ENCODE data around the gene DENND1C. TPM values are rescaled to one million over a fixed set of nuclear protein-coding genes. Genes with fewer than 3 reads are reported as not detected.
A peak's percentile ranks its signal among the peaks of the same experiment; 100 is the strongest.

The DENND1C gene
- total RNA-seq, 1 donor from 2014 or later: 67.6 TPM

- Mint-ChIP-seq H3K27ac (peak overlapping the region; percentile 65), H3K27me3 (peaks cover 22% of the 10 kb centered on the region), H3K4me1 (peaks cover 21% of the 10 kb centered on the region), H3K4me3 (peak overlapping the region; percentile 83), H3K36me3 (ENCODE audit: low read depth) (no peaks in the 10 kb centered on the region), H3K9me3 (no peaks in the 10 kb centered on the region)
- intact Hi-C loops (cut with micrococcal nuclease): no loop called here
- DNase-seq: no peak
These were observed 19.5 kb upstream of the DENND1C start for GRCh38 chr19:6500837-6501739.

- H3K36me3 Mint-ChIP-seq (ENCODE audit: low read depth): no peaks in the 10 kb centered on the region
- H3K27ac Mint-ChIP-seq: no peak overlapping the region
- H3K4me3 Mint-ChIP-seq: no peak overlapping the region
- intact Hi-C loops (cut with micrococcal nuclease): no loop called here
- peaks cover 22% of the 10 kb centered on the region for H3K27me3 Mint-ChIP-seq
- peaks cover 15% of the 10 kb centered on the region for H3K4me1 Mint-ChIP-seq
- DNase-seq: no peak
- no peaks in the 10 kb centered on the region for H3K9me3 Mint-ChIP-seq
These were observed 17.6 kb upstream of the DENND1C start for GRCh38 chr19:6499052-6499790.

GRCh38 chr19:6498294-6499036 lies 16.9 kb upstream of the DENND1C start:
- H3K27me3 Mint-ChIP-seq: peaks cover 18% of the 10 kb centered on the region
- no peak overlapping the region for H3K4me3 Mint-ChIP-seq
- no peak for DNase-seq
- no peaks in the 10 kb centered on the region for H3K36me3 Mint-ChIP-seq (ENCODE audit: low read depth)
- intact Hi-C loops (cut with micrococcal nuclease): no loop called here
- peaks cover 15% of the 10 kb centered on the region for H3K4me1 Mint-ChIP-seq
- H3K27ac Mint-ChIP-seq: no peak overlapping the region
- no peaks in the 10 kb centered on the region for H3K9me3 Mint-ChIP-seq

- Mint-ChIP-seq H3K4me3 (no peak overlapping the region), H3K27ac (no peak overlapping the region), H3K9me3 (peaks cover 3% of the 10 kb centered on the region), H3K27me3 (peaks cover 9% of the 10 kb centered on the region), H3K36me3 (ENCODE audit: low read depth) (peaks cover 2% of the 10 kb centered on the region), H3K4me1 (peaks cover 11% of the 10 kb centered on the region)
- DNase-seq: no peak
- intact Hi-C loops (cut with micrococcal nuclease): no loop called here
These were observed 14.4 kb upstream of the DENND1C start for GRCh38 chr19:6495947-6496346.

GRCh38 chr19:6494438-6495036 lies 12.9 kb upstream of the DENND1C start:
- H3K9me3 Mint-ChIP-seq: peaks cover 3% of the 10 kb centered on the region
- H3K4me1 Mint-ChIP-seq: peaks cover 16% of the 10 kb centered on the region
- intact Hi-C loops (cut with micrococcal nuclease): no loop called here

GRCh38 chr19:6491802-6492592 lies 10.4 kb upstream of the DENND1C start:
- intact Hi-C loops (cut with micrococcal nuclease): no loop called here
- peaks cover 2% of the 10 kb centered on the region for H3K36me3 Mint-ChIP-seq (ENCODE audit: low read depth)
- H3K27ac Mint-ChIP-seq: no peak overlapping the region
- H3K4me3 Mint-ChIP-seq: no peak overlapping the region
- no peaks in the 10 kb centered on the region for H3K27me3 Mint-ChIP-seq
- H3K4me1 Mint-ChIP-seq: peaks cover 12% of the 10 kb centered on the region
- peaks cover 3% of the 10 kb centered on the region for H3K9me3 Mint-ChIP-seq
- DNase-seq: no peak

More at GRCh38 chr19:6494438-6495036, 12.9 kb upstream of the DENND1C start:
- Mint-ChIP-seq H3K27ac (no peak overlapping the region), H3K36me3 (ENCODE audit: low read depth) (peaks cover 2% of the 10 kb centered on the region), H3K27me3 (peaks cover 2% of the 10 kb centered on the region), H3K4me3 (no peak overlapping the region)
- DNase-seq: no peak

- intact Hi-C loops (cut with micrococcal nuclease): no loop called here
- H3K27ac Mint-ChIP-seq: peak overlapping the region; percentile 75
- H3K36me3 Mint-ChIP-seq (ENCODE audit: low read depth): peaks cover 2% of the 10 kb centered on the region
- no peaks in the 10 kb centered on the region for H3K27me3 Mint-ChIP-seq
- H3K4me3 Mint-ChIP-seq: peak overlapping the region; percentile 57
- no peak for DNase-seq
- H3K4me1 Mint-ChIP-seq: peaks cover 12% of the 10 kb centered on the region
- peaks cover 3% of the 10 kb centered on the region for H3K9me3 Mint-ChIP-seq
These were observed 8.5 kb upstream of the DENND1C start for GRCh38 chr19:6490134-6490533.

GRCh38 chr19:6489278-6490061 lies 7.9 kb upstream of the DENND1C start:
- Mint-ChIP-seq H3K27me3 (no peaks in the 10 kb centered on the region), H3K4me1 (peaks cover 12% of the 10 kb centered on the region), H3K36me3 (ENCODE audit: low read depth) (peaks cover 2% of the 10 kb centered on the region), H3K9me3 (peaks cover 3% of the 10 kb centered on the region), H3K27ac (peak overlapping the region; percentile 68), H3K4me3 (peak overlapping the region; percentile 57)
- intact Hi-C loops (cut with micrococcal nuclease): no loop called here
- peak; percentile 62 for DNase-seq

- no peaks in the 10 kb centered on the region for H3K27me3 Mint-ChIP-seq
- no peak for DNase-seq
- H3K4me3 Mint-ChIP-seq: no peak overlapping the region
- intact Hi-C loops (cut with micrococcal nuclease): loop anchor here (5.0 kb wide), 1 partner anchor 32 kb away; no protein-coding TSS in a partner anchor
- H3K27ac Mint-ChIP-seq: no peak overlapping the region
- no peaks in the 10 kb centered on the region for H3K36me3 Mint-ChIP-seq (ENCODE audit: low read depth)
- H3K9me3 Mint-ChIP-seq: no peaks in the 10 kb centered on the region
- H3K4me1 Mint-ChIP-seq: peaks cover 26% of the 10 kb centered on the region
These were observed 3.2 kb upstream of the DENND1C start for GRCh38 chr19:6484831-6485230.

- DNase-seq: no peak
- Mint-ChIP-seq H3K27me3 (no peaks in the 10 kb centered on the region), H3K9me3 (no peaks in the 10 kb centered on the region), H3K27ac (no peak overlapping the region), H3K4me1 (peaks cover 24% of the 10 kb centered on the region), H3K4me3 (no peak overlapping the region), H3K36me3 (ENCODE audit: low read depth) (no peaks in the 10 kb centered on the region)
- intact Hi-C loops (cut with micrococcal nuclease): loop anchor here (5.0 kb wide), 1 partner anchor 33 kb away; no protein-coding TSS in a partner anchor
These were observed 2.6 kb upstream of the DENND1C start for GRCh38 chr19:6484230-6484629.

GRCh38 chr19:6483235-6483634 lies 1.6 kb upstream of the DENND1C start:
- Mint-ChIP-seq H3K36me3 (ENCODE audit: low read depth) (peaks cover 1% of the 10 kb centered on the region), H3K9me3 (no peaks in the 10 kb centered on the region), H3K4me3 (no peak overlapping the region), H3K27me3 (no peaks in the 10 kb centered on the region), H3K4me1 (peaks cover 23% of the 10 kb centered on the region), H3K27ac (no peak overlapping the region)
- intact Hi-C loops (cut with micrococcal nuclease): loop anchor here (5.0 kb wide), 1 partner anchor 34 kb away; no protein-coding TSS in a partner anchor
- no peak for DNase-seq

- peak overlapping the region; percentile 96 for H3K27ac Mint-ChIP-seq
- peaks cover 23% of the 10 kb centered on the region for H3K4me1 Mint-ChIP-seq
- DNase-seq: no peak
- intact Hi-C loops (cut with micrococcal nuclease): loop anchor here (5.0 kb wide), 1 partner anchor 35 kb away; no protein-coding TSS in a partner anchor
- no peaks in the 10 kb centered on the region for H3K27me3 Mint-ChIP-seq
- H3K9me3 Mint-ChIP-seq: no peaks in the 10 kb centered on the region
- peak overlapping the region; percentile 99 for H3K4me3 Mint-ChIP-seq
- peaks cover 2% of the 10 kb centered on the region for H3K36me3 Mint-ChIP-seq (ENCODE audit: low read depth)
These were observed 728 bp upstream of the DENND1C start for GRCh38 chr19:6482343-6482686.

All from activated CD4-positive, alpha-beta T cell treated with anti-CD3 and anti-CD28 coated beads, Interleukin-2, amount 10 ng/mL, durations not matched to agents 24 days and 14 days (primary cell).